WI38 (cell line): ENCODE data around the gene GRIA1.

ENCODE experiments used
- H3K4me3 ChIP-seq: 2 replicates; pipeline ENCODE4 v1.5.1; 2011; ENCODE audit warnings: low read depth, mild to moderate bottlenecking, control low read depth, low read length
- TF ChIP-seq, protein P1 (sequence below): IDR thresholded peaks from 2 replicates; pipeline ENCODE4 v1.5.1; 2012; ENCODE audit warnings: low read depth, mild to moderate bottlenecking, control low read depth, low read length

GRIA1 gene

GRCh38 chr5:153749960-153750359 is 259.5 kb downstream of the GRIA1 start:
- TF ChIP-seq, protein P1, sequence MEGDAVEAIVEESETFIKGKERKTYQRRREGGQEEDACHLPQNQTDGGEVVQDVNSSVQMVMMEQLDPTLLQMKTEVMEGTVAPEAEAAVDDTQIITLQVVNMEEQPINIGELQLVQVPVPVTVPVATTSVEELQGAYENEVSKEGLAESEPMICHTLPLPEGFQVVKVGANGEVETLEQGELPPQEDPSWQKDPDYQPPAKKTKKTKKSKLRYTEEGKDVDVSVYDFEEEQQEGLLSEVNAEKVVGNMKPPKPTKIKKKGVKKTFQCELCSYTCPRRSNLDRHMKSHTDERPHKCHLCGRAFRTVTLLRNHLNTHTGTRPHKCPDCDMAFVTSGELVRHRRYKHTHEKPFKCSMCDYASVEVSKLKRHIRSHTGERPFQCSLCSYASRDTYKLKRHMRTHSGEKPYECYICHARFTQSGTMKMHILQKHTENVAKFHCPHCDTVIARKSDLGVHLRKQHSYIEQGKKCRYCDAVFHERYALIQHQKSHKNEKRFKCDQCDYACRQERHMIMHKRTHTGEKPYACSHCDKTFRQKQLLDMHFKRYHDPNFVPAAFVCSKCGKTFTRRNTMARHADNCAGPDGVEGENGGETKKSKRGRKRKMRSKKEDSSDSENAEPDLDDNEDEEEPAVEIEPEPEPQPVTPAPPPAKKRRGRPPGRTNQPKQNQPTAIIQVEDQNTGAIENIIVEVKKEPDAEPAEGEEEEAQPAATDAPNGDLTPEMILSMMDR: no peak
- H3K4me3 ChIP-seq: no peak overlapping the region

DNA sequence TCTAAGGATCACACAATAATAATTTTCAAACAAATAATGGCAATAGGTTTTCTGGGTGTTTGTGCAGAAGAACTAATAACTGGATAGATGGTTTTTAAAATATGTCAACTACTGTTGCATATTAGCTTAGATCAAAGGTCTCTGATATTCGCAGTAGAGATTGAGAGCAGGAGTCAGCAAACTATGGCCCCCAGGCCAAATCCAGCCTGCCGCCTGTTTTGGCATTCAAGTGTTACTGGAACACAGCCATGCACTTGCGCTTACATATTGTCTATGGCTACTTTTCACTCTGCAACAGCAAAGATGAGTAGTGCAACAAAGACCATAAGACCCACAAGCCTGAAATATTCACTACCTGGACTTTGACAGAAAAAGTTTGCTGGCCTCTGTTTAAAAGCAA is 260.8 kb downstream of the GRIA1 start:
- H3K4me3 ChIP-seq: no peak overlapping the region
- TF ChIP-seq, protein P1: no peak

DNA sequence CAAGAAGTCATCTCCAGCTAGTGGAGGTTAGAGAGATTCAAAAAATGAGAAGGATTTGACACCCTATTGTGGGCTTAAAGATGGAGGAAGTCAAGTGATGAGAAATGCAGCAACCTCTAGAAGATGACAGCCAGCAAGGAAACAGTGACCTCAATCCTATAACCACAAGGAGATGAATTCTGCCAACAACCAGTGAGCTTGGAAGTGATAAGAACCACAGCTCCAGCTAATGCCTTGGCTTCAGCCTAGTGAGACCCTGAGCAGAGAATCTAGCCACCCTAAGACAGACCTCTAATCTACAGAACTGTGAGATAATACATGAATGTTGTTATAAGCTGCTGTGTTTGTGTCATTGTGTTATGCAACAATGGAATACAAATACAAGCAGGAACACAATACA is 262.4 kb downstream of the GRIA1 start:
- TF ChIP-seq, protein P1: no peak
- no peak overlapping the region for H3K4me3 ChIP-seq

- TF ChIP-seq, protein P1: no peak
- no peak overlapping the region for H3K4me3 ChIP-seq
Observed at GRCh38 chr5:153753645-153754432, 263.4 kb downstream of the GRIA1 start.

- H3K4me3 ChIP-seq: no peak overlapping the region
- TF ChIP-seq, protein P1: no peak
Observed at GRCh38 chr5:153755913-153756500, 265.5 kb downstream of the GRIA1 start.

DNA sequence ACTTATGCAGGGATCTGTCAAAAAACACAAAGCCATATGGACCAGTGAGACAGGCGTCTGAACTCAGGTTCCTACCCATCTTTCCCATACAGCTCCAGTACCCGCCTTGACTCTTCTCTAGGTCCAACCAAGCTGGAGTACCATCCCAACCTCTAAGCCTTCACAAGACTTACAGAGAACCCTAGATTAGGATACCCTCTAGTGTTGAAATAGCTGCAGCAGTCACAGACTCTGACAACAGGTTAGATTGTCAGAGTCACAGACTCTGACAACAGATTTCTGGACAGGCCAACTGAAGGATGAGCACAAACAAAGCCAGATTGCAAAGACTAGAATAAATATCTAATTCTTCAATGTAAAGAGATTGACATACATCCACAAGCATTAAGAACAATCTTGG is 266.1 kb downstream of the GRIA1 start:
- TF ChIP-seq, protein P1: no peak
- no peak overlapping the region for H3K4me3 ChIP-seq

GRCh38 chr5:153765987-153766386 is 275.5 kb downstream of the GRIA1 start:
- TF ChIP-seq, protein P1: no peak
- no peak overlapping the region for H3K4me3 ChIP-seq
